ENCODE measurements around the gene HRH1.
A peak's percentile ranks its signal among the peaks of the same experiment; 100 is the strongest.

The HRH1 gene

DNA sequence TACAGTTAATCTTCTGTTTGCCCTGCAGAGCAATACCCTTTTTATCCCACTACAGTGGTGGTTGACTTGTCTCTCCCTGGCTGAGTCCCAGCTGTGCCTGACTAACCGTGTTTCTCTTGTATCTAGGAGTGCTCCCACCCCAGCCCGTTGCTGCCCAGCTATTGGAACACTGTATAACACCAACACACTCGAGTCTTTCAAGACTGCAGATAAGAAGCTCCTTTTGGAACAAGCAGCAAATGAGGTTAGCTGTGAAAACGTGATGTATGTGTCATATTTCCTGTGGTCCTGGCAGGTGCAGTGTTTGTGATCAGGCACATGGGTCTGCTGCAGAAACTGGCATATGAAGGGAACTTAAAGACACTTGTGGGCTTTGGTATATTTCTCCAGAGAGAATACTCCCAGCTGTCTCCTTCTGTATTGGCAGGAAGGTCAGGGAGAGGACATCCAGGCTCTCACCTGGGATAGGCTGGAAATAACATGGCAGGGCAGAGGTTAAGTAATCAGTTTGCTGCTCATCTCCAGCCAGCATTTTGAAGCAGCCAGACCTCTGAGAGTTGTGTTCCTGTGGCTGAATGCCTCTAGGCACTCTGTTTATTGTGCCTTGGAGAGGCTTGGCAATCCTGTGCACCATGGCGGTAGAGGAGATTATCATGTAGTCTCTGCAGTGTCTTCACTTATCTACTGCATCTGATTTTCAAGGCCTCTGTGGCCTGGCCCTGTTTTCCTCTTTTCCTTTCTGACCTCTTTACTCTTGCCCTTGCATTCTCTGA lies 152.7 kb downstream of the HRH1 start:
- peak in 1 of 3 experiments; percentile 8 for DNase-seq (ENCODE audit: low read depth in 2 of 3, low spot score in 2 of 3)

DNA sequence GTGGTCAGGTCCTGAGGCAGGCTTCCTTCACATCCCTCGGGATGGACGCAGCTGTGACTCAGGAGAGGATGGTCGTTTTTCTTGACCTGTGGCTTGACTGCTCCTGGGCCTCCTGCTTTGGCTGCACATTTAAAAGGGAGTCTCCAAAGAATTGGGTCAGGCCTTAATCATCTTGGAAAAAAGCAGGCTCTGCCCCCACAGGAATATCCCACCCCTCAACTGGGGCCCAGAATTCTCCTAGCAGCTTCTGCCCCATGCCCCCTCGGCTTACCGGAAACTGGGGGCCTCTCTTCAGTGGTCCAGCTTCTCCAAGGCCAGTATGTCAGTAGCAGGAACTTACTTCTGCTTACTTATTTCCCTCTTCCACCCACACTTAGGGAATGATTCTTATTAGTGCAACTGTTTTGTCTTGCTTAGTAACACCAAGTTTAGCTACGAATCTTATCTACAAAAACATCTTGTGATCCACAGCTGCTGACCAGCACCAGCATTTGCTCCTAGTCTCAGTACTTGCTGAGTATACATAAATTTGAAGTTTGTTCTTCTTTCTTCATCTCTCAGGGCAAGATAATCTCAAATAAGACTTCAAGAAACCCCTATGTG lies 153.6 kb downstream of the HRH1 start:
- no peak for DNase-seq (ENCODE audit: low read depth in 2 of 3, low spot score in 2 of 3)

DNA sequence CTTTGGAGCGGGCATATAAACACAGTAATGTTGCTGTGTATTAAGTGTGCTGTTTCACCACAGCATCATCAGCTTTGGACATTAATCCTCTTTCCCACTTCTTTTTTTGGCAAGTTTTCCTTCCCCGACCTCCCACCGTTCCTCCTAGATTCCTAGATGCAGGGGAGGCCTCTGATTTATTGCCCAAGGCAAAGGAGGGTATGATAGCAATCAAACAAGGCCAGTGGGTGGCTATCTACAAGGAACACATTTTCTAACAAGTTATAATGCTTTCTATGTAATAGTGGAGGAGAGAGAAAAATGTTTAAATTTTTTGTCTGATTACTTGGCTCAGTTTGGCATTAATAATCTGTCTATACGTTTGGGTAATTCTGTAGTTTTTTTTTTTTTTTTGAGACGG lies 156.0 kb downstream of the HRH1 start:
- DNase-seq (ENCODE audit: low read depth in 2 of 3, low spot score in 2 of 3): no peak

DNA sequence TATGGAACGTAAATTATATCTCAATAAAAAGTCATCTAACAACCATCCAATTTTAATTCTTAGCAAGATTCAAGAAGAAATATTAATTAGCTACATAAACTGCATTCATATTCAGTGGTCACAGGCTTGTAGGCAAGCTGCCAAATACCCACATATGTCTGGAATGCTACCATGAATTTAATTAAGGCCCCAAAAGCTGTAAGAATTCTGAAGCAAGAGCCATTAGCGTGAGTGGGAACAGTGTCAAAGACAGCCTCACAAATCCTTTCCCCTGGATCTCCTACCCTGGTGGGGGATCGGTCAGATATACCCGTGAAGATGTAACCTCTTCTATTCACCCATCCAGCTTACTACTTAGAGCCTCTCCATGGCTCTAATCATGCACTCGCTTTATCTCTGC lies 157.9 kb downstream of the HRH1 start:
- DNase-seq (ENCODE audit: low read depth in 2 of 3, low spot score in 2 of 3): no peak
